ENCODE results near the gene TBC1D13. TPM values are rescaled to one million over a fixed set of nuclear protein-coding genes. Genes with fewer than 3 reads are reported as not detected.
A peak's percentile ranks its signal among the peaks of the same experiment; 100 is the strongest.

Gene TBC1D13
- total and polyA plus RNA-seq, 2 of the 13 experiments (the other 11 are each of a cell fraction or from before 2014, with no cell fraction given), result 17.9 to 19.7 TPM

DNA sequence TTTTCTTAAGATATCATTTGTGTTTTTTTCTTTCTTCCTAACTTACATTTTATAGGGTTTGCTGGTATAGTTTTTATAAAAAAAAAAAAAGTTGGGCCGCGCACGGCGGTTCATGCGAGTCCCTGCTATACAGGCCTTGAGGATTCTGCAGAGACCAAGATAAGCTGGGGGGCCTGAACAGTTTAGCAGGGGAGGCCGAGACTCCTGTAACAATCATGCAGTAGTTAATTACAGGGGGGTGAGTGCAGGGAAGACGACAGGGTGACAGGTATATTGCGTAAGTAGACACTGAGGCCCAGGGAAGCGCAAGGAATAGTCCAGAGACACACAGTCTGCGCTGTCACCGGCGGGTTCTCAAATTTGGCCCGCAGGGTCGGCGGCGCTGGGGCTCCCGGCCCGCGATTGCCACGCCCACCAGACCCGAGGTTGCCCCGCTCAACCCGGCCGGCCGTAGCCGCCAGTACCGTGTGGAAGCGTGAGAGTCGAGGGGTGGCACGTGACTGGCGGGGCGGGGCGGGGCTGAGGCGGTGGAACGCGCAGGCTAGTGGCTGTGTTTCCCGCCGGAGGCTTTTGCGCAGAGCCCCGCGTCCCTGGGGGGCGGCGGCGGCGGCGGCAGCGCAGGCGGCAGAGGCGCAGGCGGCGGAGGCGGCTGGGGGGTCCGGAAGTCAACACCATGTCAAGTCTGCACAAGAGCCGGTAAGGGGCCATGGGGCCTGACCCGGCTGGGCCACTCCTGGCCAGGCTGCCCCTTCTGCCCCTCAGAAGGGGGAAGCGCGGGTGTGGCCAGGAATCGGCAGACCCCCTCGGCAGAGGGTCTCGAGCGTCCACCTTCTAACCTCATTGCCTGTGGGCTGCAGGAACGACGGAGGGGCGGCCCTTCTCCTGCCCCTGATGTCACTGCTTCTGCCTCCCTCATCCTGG is at the start of gene TBC1D13 (continued):
- TF ChIP-seq RXRA (CRISPR knock-in tag; IDR thresholded peaks at IDR 0.05), result peak; percentile 61; the same call in 1 of the 2 replicates
- peak; percentile 32 for TF ChIP-seq ZNF629 (CRISPR knock-in tag; conservative IDR thresholded peaks at IDR 0.05)
- peak; percentile 86; the same call in 1 of the 2 replicates for TF ChIP-seq EED (CRISPR knock-in tag; IDR thresholded peaks at IDR 0.05)
- TF ChIP-seq PRPF4 (IDR thresholded peaks at IDR 0.05; ENCODE audit: low read depth, low read length, poor library complexity, severe bottlenecking), result peak; percentile 68
- TF ChIP-seq ZNF766 (CRISPR knock-in tag; IDR thresholded peaks at IDR 0.05; ENCODE audit: borderline replicate concordance), result peak; percentile 94; the same call in 1 of the 2 replicates
- TF ChIP-seq RNF2 (conservative IDR thresholded peaks at IDR 0.05; ENCODE audit: low read depth), result peak; percentile 75; the same call in 1 of the 2 replicates
- peak; percentile 81; the same call in 1 of the 2 replicates for TF ChIP-seq ZNF121 (CRISPR knock-in tag; IDR thresholded peaks at IDR 0.05)
- no peak for TF ChIP-seq ZNF296 (CRISPR knock-in tag; conservative IDR thresholded peaks at IDR 0.05)
- peak; percentile 98 for TF ChIP-seq ZNF589 (CRISPR knock-in tag; conservative IDR thresholded peaks at IDR 0.05)
- TF ChIP-seq SP4 (CRISPR knock-in tag; IDR thresholded peaks at IDR 0.05), result peak; percentile 95
- TF ChIP-seq HNF4A (CRISPR knock-in tag; IDR thresholded peaks at IDR 0.05), result no peak
- TF ChIP-seq HOXA5 (CRISPR knock-in tag; IDR thresholded peaks at IDR 0.05), result peak; percentile 95
- TF ChIP-seq ZNF761 (CRISPR knock-in tag; conservative IDR thresholded peaks at IDR 0.05), result peak; percentile 88; the same call in 1 of the 2 replicates
- TF ChIP-seq SRSF4 (IDR thresholded peaks at IDR 0.05; ENCODE audit: low read depth, low read length, poor library complexity, severe bottlenecking), result no peak
- TF ChIP-seq RFX5 (IDR thresholded peaks at IDR 0.05; ENCODE audit: low read depth, low read length), result no peak
- TF ChIP-seq KDM5B (CRISPR knock-in tag; IDR thresholded peaks at IDR 0.05; ENCODE audit: borderline replicate concordance), result peak; percentile 98
- peak; percentile 96 for TF ChIP-seq TARDBP (CRISPR knock-in tag; IDR thresholded peaks at IDR 0.05)
- TF ChIP-seq IKZF4 (CRISPR knock-in tag; IDR thresholded peaks at IDR 0.05; ENCODE audit: borderline replicate concordance, low read depth, not compliant biosample characterization), result peak; percentile 91
- TF ChIP-seq ZNF678 (CRISPR knock-in tag; IDR thresholded peaks at IDR 0.05), result peak; percentile 89
- TF ChIP-seq THAP7 (CRISPR knock-in tag; IDR thresholded peaks at IDR 0.05), result peak; percentile 81; the same call in 1 of the 2 replicates
- TF ChIP-seq ESRRA (CRISPR knock-in tag; IDR thresholded peaks at IDR 0.05; ENCODE audit: low read depth), result peak; percentile 89
- peak; percentile 96 for TF ChIP-seq ZNF225 (CRISPR knock-in tag; IDR thresholded peaks at IDR 0.05)
- TF ChIP-seq ZSCAN9 (CRISPR knock-in tag; IDR thresholded peaks at IDR 0.05; ENCODE audit: borderline replicate concordance), result peak; percentile 90
- TF ChIP-seq ZBTB4 (CRISPR knock-in tag; IDR thresholded peaks at IDR 0.05; ENCODE audit: borderline replicate concordance), result peak; percentile 85; the same call in 1 of the 2 replicates
- TF ChIP-seq ZNF234 (CRISPR knock-in tag; conservative IDR thresholded peaks at IDR 0.05), result peak; percentile 97
- TF ChIP-seq ZNF720 (CRISPR knock-in tag; IDR thresholded peaks at IDR 0.05), result no peak
- peak; percentile 99 for TF ChIP-seq MAX (IDR thresholded peaks at IDR 0.05)
